ENCODE results near the gene TAPT1. TPM values are rescaled to one million over a fixed set of nuclear protein-coding genes. Genes with fewer than 3 reads are reported as not detected.

Gene TAPT1
- polyA plus RNA-seq, 1 of the 3 experiments (the other 2 are of a cell fraction): 6.2 TPM

DNA sequence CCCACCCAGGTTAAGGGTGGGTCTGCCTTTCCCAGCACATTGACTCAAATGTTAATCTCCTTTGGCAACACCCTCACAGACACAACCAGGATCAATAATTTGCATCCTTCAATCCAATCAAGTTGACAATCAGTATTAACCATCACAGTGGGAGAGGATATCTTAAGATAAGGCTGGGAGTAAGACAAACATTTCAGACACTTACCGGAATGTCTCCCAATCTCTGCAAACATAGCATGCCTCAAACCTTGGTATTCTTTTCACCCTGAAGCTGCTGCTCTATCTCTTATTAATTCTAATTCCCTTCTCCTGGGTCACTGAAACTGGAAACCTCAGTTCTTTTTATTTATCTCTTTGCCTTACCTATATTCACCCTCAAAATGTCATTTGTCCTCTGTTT lies 19.0 kb upstream of the TAPT1 start:
- 100% methylated on average over 1 of the region's 1 CpG for WGBS (ENCODE audit: low lambda C conversion rate)
- Histone ChIP-seq H3F3A (replicated peaks; ENCODE audit: insufficient read depth) (no peaks in the 10 kb centered on the region), H3K4me1 (ENCODE audit: control insufficient read depth in 1 of 2, insufficient read depth in 2 of 2, low read depth in 1 of 2, low read length in 1 of 2) (peaks cover 0 to 8% of the 10 kb centered on the region in 2 experiments; a peak in 1 of 4 replicates), H4K20me1 (ENCODE audit: insufficient read depth) (no peaks in the 10 kb centered on the region), H3K4me3 (ENCODE audit: low read depth in 2 of 2, low read length in 1 of 2) (no peak overlapping the region), H3K27ac (ENCODE audit: low read depth in 2 of 2, low read length in 1 of 2) (no peak overlapping the region), H2AFZ (ENCODE audit: low read depth) (no peak overlapping the region), H3K79me2 (ENCODE audit: insufficient read depth) (no peaks in the 10 kb centered on the region), H3K9ac (no peak overlapping the region), H3K9me3 (no peaks in the 10 kb centered on the region), H3K27me3 (ENCODE audit: insufficient read depth) (no peaks in the 10 kb centered on the region), H3K36me3 (replicated peaks in 1 of 2; ENCODE audit: control insufficient read depth in 1 of 2, insufficient read depth in 2 of 2, low read length in 1 of 2) (peaks cover 0 to 8% of the 10 kb centered on the region in 2 experiments), H3K9me2 (no peaks in the 10 kb centered on the region), H3K4me2 (no peak overlapping the region)
- ChIA-PET POLR2A (no interaction called here), CTCF (no interaction called here)
- no peak for TF ChIP-seq TEAD4 (IDR thresholded peaks at IDR 0.05; ENCODE audit: borderline replicate concordance, insufficient read depth)
- TF ChIP-seq, protein P1, sequence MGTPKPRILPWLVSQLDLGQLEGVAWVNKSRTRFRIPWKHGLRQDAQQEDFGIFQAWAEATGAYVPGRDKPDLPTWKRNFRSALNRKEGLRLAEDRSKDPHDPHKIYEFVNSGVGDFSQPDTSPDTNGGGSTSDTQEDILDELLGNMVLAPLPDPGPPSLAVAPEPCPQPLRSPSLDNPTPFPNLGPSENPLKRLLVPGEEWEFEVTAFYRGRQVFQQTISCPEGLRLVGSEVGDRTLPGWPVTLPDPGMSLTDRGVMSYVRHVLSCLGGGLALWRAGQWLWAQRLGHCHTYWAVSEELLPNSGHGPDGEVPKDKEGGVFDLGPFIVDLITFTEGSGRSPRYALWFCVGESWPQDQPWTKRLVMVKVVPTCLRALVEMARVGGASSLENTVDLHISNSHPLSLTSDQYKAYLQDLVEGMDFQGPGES (IDR thresholded peaks at IDR 0.05; ENCODE audit: low read depth, low read length): no peak
- TF ChIP-seq JUND (IDR thresholded peaks at IDR 0.05): no peak
- no peak for TF ChIP-seq TCF12 (IDR thresholded peaks at IDR 0.05)
- TF ChIP-seq, protein P2, sequence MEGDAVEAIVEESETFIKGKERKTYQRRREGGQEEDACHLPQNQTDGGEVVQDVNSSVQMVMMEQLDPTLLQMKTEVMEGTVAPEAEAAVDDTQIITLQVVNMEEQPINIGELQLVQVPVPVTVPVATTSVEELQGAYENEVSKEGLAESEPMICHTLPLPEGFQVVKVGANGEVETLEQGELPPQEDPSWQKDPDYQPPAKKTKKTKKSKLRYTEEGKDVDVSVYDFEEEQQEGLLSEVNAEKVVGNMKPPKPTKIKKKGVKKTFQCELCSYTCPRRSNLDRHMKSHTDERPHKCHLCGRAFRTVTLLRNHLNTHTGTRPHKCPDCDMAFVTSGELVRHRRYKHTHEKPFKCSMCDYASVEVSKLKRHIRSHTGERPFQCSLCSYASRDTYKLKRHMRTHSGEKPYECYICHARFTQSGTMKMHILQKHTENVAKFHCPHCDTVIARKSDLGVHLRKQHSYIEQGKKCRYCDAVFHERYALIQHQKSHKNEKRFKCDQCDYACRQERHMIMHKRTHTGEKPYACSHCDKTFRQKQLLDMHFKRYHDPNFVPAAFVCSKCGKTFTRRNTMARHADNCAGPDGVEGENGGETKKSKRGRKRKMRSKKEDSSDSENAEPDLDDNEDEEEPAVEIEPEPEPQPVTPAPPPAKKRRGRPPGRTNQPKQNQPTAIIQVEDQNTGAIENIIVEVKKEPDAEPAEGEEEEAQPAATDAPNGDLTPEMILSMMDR (IDR thresholded peaks at IDR 0.05): no peak
- TF ChIP-seq, protein P3, sequence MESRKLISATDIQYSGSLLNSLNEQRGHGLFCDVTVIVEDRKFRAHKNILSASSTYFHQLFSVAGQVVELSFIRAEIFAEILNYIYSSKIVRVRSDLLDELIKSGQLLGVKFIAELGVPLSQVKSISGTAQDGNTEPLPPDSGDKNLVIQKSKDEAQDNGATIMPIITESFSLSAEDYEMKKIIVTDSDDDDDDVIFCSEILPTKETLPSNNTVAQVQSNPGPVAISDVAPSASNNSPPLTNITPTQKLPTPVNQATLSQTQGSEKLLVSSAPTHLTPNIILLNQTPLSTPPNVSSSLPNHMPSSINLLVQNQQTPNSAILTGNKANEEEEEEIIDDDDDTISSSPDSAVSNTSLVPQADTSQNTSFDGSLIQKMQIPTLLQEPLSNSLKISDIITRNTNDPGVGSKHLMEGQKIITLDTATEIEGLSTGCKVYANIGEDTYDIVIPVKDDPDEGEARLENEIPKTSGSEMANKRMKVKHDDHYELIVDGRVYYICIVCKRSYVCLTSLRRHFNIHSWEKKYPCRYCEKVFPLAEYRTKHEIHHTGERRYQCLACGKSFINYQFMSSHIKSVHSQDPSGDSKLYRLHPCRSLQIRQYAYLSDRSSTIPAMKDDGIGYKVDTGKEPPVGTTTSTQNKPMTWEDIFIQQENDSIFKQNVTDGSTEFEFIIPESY (IDR thresholded peaks at IDR 0.05; ENCODE audit: borderline replicate concordance, low read depth): no peak
- no peak for TF ChIP-seq RAD21 (IDR thresholded peaks at IDR 0.05; ENCODE audit: low read length)
- no peak for TF ChIP-seq SMC3 (IDR thresholded peaks at IDR 0.05; ENCODE audit: low read depth, low read length)
- no peak for TF ChIP-seq EP300 (IDR thresholded peaks at IDR 0.05; ENCODE audit: borderline replicate concordance in 1 of 2, low read depth in 1 of 2, low read length in 1 of 2)
- no peak for TF ChIP-seq RXRA (IDR thresholded peaks at IDR 0.05; ENCODE audit: borderline replicate concordance, low read depth)
- no peak for TF ChIP-seq FOSL2 (IDR thresholded peaks at IDR 0.05; ENCODE audit: borderline replicate concordance, low read depth)
- TF ChIP-seq MXI1 (IDR thresholded peaks at IDR 0.05; ENCODE audit: low read depth, low read length): no peak
- no peak for TF ChIP-seq YY1 (IDR thresholded peaks at IDR 0.05; ENCODE audit: low read depth)
- no peak for TF ChIP-seq NRF1 (IDR thresholded peaks at IDR 0.05; ENCODE audit: low read depth, low read length)
- no peak for TF ChIP-seq ELF1 (IDR thresholded peaks at IDR 0.05)
- no peak for TF ChIP-seq FOXJ3 (CRISPR knock-in tag; IDR thresholded peaks at IDR 0.05)
- no peak for TF ChIP-seq RFX5 (IDR thresholded peaks at IDR 0.05; ENCODE audit: low read length)
- TF ChIP-seq FOXM1 (IDR thresholded peaks at IDR 0.05; ENCODE audit: low read depth): no peak
- TF ChIP-seq, protein P4, sequence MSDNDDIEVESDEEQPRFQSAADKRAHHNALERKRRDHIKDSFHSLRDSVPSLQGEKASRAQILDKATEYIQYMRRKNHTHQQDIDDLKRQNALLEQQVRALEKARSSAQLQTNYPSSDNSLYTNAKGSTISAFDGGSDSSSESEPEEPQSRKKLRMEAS (IDR thresholded peaks at IDR 0.05; ENCODE audit: low read depth): no peak
- no peak for TF ChIP-seq GABPA (IDR thresholded peaks at IDR 0.05; ENCODE audit: low read depth)
- no peak for DNase-seq
